Measurements from ENCODE around the gene RDH5. TPM values are rescaled to one million over a fixed set of nuclear protein-coding genes. Genes with fewer than 3 reads are reported as not detected.

RDH5 gene
- total RNA-seq, 1 experiment from 2014 or later = 5.8 TPM

DNA sequence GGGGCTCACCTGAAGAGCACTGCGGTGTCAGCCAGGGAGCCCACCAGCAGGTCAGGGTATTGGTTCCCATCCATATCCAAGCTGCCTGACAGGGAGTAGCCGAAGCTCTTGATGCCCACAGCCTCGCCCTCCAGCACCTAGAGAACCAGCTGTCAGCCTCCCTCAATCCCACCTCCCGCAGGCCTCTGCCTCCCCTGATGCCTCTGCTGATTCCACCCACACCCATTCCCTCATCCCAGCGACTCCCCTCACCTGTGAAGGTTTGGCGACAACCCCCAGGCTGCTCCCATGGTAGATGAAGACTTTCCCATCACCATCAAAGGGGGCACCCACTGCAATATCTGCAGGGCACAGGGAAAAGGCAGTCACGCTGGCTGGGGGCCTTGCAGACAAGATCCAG is 22.5 kb upstream of the RDH5 start:
- ATAC-seq = no peak
- H3K4me1 Mint-ChIP-seq = no peaks in the 10 kb centered on the region
- ChIA-PET POLR2A (no interaction called here), CTCF (interaction anchor here (3.1 kb wide), 1 partner anchor 9 kb away, joined by 27 read pairs; the partner anchor contains the start of gene ITGA7)
- H3K36me3 Mint-ChIP-seq = peaks cover 16% of the 10 kb centered on the region
- no peak for DNase-seq (ENCODE audit: low spot score)
- no peaks in the 10 kb centered on the region for H3K27me3 Mint-ChIP-seq (ENCODE audit: low read depth)
- TF ChIP-seq PRRX2 (CRISPR knock-in tag; IDR thresholded peaks at IDR 0.05) = no peak
- TF ChIP-seq GABPB1 (CRISPR knock-in tag; IDR thresholded peaks at IDR 0.05) = no peak
- TF ChIP-seq SMAD4 (CRISPR knock-in tag; IDR thresholded peaks at IDR 0.05) = no peak
- TF ChIP-seq TEAD1 (CRISPR knock-in tag; IDR thresholded peaks at IDR 0.05) = no peak
- TF ChIP-seq, protein P1, sequence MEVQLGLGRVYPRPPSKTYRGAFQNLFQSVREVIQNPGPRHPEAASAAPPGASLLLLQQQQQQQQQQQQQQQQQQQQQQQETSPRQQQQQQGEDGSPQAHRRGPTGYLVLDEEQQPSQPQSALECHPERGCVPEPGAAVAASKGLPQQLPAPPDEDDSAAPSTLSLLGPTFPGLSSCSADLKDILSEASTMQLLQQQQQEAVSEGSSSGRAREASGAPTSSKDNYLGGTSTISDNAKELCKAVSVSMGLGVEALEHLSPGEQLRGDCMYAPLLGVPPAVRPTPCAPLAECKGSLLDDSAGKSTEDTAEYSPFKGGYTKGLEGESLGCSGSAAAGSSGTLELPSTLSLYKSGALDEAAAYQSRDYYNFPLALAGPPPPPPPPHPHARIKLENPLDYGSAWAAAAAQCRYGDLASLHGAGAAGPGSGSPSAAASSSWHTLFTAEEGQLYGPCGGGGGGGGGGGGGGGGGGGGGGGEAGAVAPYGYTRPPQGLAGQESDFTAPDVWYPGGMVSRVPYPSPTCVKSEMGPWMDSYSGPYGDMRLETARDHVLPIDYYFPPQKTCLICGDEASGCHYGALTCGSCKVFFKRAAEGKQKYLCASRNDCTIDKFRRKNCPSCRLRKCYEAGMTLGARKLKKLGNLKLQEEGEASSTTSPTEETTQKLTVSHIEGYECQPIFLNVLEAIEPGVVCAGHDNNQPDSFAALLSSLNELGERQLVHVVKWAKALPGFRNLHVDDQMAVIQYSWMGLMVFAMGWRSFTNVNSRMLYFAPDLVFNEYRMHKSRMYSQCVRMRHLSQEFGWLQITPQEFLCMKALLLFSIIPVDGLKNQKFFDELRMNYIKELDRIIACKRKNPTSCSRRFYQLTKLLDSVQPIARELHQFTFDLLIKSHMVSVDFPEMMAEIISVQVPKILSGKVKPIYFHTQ (CRISPR knock-in tag; IDR thresholded peaks at IDR 0.05) = no peak
- TF ChIP-seq, protein P2, sequence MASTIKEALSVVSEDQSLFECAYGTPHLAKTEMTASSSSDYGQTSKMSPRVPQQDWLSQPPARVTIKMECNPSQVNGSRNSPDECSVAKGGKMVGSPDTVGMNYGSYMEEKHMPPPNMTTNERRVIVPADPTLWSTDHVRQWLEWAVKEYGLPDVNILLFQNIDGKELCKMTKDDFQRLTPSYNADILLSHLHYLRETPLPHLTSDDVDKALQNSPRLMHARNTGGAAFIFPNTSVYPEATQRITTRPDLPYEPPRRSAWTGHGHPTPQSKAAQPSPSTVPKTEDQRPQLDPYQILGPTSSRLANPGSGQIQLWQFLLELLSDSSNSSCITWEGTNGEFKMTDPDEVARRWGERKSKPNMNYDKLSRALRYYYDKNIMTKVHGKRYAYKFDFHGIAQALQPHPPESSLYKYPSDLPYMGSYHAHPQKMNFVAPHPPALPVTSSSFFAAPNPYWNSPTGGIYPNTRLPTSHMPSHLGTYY (CRISPR knock-in tag; IDR thresholded peaks at IDR 0.05) = no peak
- no peak for TF ChIP-seq NR2C2 (CRISPR knock-in tag; IDR thresholded peaks at IDR 0.05)
- TF ChIP-seq ZNF138 (CRISPR knock-in tag; conservative IDR thresholded peaks at IDR 0.05) = no peak
- TF ChIP-seq, protein P3, sequence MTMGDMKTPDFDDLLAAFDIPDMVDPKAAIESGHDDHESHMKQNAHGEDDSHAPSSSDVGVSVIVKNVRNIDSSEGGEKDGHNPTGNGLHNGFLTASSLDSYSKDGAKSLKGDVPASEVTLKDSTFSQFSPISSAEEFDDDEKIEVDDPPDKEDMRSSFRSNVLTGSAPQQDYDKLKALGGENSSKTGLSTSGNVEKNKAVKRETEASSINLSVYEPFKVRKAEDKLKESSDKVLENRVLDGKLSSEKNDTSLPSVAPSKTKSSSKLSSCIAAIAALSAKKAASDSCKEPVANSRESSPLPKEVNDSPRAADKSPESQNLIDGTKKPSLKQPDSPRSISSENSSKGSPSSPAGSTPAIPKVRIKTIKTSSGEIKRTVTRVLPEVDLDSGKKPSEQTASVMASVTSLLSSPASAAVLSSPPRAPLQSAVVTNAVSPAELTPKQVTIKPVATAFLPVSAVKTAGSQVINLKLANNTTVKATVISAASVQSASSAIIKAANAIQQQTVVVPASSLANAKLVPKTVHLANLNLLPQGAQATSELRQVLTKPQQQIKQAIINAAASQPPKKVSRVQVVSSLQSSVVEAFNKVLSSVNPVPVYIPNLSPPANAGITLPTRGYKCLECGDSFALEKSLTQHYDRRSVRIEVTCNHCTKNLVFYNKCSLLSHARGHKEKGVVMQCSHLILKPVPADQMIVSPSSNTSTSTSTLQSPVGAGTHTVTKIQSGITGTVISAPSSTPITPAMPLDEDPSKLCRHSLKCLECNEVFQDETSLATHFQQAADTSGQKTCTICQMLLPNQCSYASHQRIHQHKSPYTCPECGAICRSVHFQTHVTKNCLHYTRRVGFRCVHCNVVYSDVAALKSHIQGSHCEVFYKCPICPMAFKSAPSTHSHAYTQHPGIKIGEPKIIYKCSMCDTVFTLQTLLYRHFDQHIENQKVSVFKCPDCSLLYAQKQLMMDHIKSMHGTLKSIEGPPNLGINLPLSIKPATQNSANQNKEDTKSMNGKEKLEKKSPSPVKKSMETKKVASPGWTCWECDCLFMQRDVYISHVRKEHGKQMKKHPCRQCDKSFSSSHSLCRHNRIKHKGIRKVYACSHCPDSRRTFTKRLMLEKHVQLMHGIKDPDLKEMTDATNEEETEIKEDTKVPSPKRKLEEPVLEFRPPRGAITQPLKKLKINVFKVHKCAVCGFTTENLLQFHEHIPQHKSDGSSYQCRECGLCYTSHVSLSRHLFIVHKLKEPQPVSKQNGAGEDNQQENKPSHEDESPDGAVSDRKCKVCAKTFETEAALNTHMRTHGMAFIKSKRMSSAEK (CRISPR knock-in tag; IDR thresholded peaks at IDR 0.05; ENCODE audit: borderline replicate concordance) = no peak
- no peak for TF ChIP-seq NR1H2 (CRISPR knock-in tag; IDR thresholded peaks at IDR 0.05)
- H3K27ac Mint-ChIP-seq = no peak overlapping the region
- no peaks in the 10 kb centered on the region for H3K9me3 Mint-ChIP-seq
- no peak overlapping the region for H3K4me3 Mint-ChIP-seq

DNA sequence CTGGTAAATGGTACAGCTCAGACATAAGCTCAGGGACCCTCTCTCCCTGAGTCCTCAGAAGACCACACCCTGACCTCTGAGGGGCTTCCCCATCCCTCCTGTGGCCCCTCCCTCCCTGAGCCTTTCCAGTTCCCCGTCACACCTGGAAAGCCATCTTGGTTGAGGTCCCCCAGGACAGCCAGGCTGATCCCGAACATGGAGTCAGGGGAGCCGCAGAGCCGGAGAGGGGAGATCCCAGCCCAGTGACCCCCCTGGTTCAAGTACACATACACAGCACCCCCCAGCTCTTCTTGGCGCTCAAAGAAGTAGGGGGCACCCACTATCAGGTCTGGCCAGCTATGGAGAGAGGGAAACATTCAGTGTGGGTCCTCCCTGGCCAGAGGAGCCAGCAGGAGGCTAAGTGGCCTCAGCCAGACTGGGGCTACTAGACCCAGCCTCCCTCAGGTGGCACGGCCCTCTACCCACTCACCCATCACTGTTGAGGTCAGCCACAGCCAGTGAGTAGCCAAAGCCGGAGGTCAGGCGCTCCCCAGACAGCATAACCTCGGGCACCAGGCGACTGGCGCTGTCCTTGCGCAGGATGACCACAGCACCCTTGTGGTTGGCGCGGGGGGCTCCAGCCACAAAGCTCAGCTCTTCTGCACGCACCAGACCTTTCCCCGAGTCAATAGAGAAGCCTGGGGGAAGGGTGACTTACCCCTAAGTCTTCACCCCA is 21.8 kb upstream of the RDH5 start:
- no peaks in the 10 kb centered on the region for H3K4me1 Mint-ChIP-seq
- no peaks in the 10 kb centered on the region for H3K9me3 Mint-ChIP-seq
- peaks cover 13% of the 10 kb centered on the region for H3K36me3 Mint-ChIP-seq
- CTCF ChIA-PET = interaction anchor here (0.8 kb wide), 1 partner anchor 17 kb away, joined by 3 read pairs; a partner anchor contains a TSS
- H3K27ac Mint-ChIP-seq = no peak overlapping the region
- no peaks in the 10 kb centered on the region for H3K27me3 Mint-ChIP-seq (ENCODE audit: low read depth)
- ATAC-seq (no peak), DNase-seq (ENCODE audit: low spot score) (no peak)
- POLR2A ChIA-PET = no interaction called here
- no peak overlapping the region for H3K4me3 Mint-ChIP-seq
- TF ChIP-seq, protein P1 (CRISPR knock-in tag; IDR thresholded peaks at IDR 0.05) = no peak
- TF ChIP-seq SOX15 (CRISPR knock-in tag; IDR thresholded peaks at IDR 0.05) (no peak), MYBL2 (CRISPR knock-in tag; IDR thresholded peaks at IDR 0.05) (no peak)
- TF ChIP-seq, protein P4, sequence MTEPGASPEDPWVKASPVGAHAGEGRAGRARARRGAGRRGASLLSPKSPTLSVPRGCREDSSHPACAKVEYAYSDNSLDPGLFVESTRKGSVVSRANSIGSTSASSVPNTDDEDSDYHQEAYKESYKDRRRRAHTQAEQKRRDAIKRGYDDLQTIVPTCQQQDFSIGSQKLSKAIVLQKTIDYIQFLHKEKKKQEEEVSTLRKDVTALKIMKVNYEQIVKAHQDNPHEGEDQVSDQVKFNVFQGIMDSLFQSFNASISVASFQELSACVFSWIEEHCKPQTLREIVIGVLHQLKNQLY (CRISPR knock-in tag; IDR thresholded peaks at IDR 0.05) = no peak
- TF ChIP-seq, protein P5, sequence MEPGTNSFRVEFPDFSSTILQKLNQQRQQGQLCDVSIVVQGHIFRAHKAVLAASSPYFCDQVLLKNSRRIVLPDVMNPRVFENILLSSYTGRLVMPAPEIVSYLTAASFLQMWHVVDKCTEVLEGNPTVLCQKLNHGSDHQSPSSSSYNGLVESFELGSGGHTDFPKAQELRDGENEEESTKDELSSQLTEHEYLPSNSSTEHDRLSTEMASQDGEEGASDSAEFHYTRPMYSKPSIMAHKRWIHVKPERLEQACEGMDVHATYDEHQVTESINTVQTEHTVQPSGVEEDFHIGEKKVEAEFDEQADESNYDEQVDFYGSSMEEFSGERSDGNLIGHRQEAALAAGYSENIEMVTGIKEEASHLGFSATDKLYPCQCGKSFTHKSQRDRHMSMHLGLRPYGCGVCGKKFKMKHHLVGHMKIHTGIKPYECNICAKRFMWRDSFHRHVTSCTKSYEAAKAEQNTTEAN (CRISPR knock-in tag; IDR thresholded peaks at IDR 0.05) = no peak
- TF ChIP-seq, protein P6, sequence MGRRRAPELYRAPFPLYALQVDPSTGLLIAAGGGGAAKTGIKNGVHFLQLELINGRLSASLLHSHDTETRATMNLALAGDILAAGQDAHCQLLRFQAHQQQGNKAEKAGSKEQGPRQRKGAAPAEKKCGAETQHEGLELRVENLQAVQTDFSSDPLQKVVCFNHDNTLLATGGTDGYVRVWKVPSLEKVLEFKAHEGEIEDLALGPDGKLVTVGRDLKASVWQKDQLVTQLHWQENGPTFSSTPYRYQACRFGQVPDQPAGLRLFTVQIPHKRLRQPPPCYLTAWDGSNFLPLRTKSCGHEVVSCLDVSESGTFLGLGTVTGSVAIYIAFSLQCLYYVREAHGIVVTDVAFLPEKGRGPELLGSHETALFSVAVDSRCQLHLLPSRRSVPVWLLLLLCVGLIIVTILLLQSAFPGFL (CRISPR knock-in tag; IDR thresholded peaks at IDR 0.05; ENCODE audit: borderline replicate concordance) = no peak
- TF ChIP-seq, protein P7, sequence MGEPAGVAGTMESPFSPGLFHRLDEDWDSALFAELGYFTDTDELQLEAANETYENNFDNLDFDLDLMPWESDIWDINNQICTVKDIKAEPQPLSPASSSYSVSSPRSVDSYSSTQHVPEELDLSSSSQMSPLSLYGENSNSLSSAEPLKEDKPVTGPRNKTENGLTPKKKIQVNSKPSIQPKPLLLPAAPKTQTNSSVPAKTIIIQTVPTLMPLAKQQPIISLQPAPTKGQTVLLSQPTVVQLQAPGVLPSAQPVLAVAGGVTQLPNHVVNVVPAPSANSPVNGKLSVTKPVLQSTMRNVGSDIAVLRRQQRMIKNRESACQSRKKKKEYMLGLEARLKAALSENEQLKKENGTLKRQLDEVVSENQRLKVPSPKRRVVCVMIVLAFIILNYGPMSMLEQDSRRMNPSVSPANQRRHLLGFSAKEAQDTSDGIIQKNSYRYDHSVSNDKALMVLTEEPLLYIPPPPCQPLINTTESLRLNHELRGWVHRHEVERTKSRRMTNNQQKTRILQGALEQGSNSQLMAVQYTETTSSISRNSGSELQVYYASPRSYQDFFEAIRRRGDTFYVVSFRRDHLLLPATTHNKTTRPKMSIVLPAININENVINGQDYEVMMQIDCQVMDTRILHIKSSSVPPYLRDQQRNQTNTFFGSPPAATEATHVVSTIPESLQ (CRISPR knock-in tag; IDR thresholded peaks at IDR 0.05) = no peak

All from WTC11 (cell line).